ENCODE data around the gene HAUS3.

DNA sequence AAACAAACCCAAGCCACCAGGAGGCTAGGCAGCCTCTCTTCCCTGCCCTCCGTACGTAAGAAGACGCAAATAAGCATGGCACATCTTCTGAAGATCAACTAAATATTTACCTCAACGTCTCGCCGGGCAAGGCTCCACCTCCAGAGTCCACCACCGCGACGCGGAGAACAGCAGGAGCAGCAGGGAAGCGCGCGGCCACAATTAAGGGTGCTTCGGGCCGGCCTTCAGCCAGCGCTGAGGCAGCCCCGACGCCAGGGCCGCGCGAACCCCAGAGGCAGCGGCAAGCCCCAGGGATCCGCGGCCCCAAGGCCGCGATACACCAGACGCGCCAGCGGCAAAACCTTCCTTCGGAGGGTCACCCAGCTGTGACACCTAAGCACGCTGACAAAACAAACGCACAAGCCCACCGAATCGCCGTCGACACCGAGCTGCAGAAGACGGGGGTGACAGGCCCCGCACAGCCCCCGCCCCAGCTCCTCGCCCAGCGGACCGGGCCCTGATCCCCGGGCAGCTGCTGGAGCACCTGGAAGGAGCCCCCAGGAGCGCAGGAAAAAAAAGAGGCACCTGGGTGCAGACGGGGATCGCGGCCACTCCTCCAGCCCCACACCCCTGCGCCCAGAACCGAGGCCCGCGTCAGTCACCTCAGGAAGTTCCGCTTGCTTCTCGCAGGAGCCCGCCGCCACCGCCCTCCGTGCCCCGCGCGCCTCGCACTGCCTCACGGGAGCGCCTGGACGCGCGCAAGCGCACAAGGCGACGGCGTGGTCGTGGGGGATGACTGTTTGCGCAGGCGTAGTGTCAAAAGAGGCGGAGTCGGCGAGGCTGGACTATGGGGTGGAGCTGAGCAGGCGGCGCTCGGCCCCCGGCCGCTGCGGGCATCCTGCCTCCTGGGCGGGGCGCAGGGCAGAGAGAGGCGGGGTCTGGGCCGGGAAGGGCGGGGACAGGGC lies at the start of gene HAUS3, which contains the start of gene POLN:
- TF ChIP-seq CTCF (IDR thresholded peaks at IDR 0.05) (peak in 1 of 3 experiments; percentile 10), POLR2A (IDR thresholded peaks at IDR 0.05) (peak; percentile 17)

Data from testis (tissue), 2 donors.